Head of caudate nucleus (tissue), 42 donors: ENCODE results near the gene BUD31.
"Not testable (repeated sequence)": the region's sequence is repeated elsewhere in the genome, so short reads cannot be mapped to it uniquely, and the experiment has no call there.

Experiments used
- DNase-seq, 42 donors: peaks; one replicate each; pipeline versions ENCODE4 v3.0.0 to v3.0.0-alpha.2; 2020 to 2021; ENCODE audit warnings: mixed read lengths in 7 of 42
- intact Hi-C: fragments of 100-400 bp; cut with DNase I; formaldehyde crosslinking; loops from one replicate; pipeline ENCODE4 v1.15.0; 2022

BUD31 gene

GRCh38 chr7:99420213-99420612 lies 11.4 kb downstream of the BUD31 start:
- intact Hi-C loops, result no loop called here
- DNase-seq, result no peak

DNA sequence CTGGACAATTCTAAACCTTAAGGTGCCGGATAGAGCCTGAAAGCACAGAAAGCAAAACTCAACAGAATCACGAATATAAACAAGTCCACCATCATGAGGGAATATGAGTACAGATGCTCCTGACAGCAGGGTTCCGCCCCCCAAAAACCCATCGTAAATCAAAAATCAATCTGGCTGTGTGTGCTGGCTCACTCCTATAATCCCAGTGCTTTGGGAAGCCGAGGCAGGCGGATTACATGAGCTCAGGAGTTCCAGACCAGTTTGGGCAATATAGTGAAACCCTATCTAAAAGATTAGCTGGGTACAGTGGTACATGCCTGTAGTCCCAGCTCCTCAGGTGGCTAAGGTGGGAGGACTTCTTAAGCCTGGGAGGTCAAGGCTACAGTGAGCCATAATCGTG lies 12.2 kb downstream of the BUD31 start:
- DNase-seq, result no peak
- intact Hi-C loops, result no loop called here

DNA sequence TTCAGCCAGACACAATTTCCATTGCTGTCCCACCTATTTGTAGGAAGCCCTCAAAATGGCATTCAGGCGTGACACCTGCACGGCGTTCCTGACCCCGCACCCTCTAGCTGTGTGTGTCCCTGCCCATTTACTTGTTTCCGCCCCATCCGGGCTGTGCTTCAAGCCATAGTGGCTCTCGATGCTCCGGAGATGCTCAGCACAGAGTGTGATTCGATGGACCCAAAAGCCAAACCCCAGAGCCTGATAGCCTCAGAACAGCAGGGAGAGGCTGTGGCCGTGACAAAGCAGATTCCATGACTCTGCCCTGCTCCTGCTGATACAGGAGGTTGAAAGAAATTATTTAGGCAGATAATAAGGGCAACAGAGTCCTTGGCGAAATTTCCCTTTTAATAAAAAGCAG lies 13.4 kb downstream of the BUD31 start:
- intact Hi-C loops, result no loop called here
- DNase-seq, result no peak

GRCh38 chr7:99422625-99423024 lies 13.9 kb downstream of the BUD31 start:
- DNase-seq, result no peak

GRCh38 chr7:99424932-99425730 lies 16.4 kb downstream of the BUD31 start:
- DNase-seq, result no peak
- intact Hi-C loops, result no loop called here

More at GRCh38 chr7:99422625-99423024, 13.9 kb downstream of the BUD31 start:
- intact Hi-C loops, result no loop called here

GRCh38 chr7:99428972-99429566 lies 20.3 kb downstream of the BUD31 start:
- DNase-seq, result no peak
- intact Hi-C loops, result no loop called here

DNA sequence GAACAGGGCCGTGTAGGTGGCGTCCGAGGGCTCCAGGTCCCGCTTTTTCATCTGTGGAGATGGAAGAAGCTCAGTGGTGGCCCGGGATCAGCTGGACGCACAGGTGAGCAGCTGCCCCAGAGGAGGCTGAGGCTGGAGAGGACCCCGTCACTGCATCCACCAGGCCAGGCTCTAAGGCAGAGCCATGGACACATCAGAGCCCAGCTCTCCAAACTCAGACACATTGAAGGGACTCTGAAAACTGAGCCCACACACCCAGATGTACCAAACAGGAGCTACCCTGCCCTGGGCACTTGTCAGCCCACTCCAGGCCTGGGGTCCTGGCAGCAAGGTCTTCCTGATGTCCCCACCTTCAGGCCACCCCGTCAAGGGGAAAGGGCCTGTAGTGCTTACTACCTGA lies 21.0 kb downstream of the BUD31 start:
- intact Hi-C loops, result no loop called here
- DNase-seq, result no peak

GRCh38 chr7:99431756-99432540 lies 23.2 kb downstream of the BUD31 start:
- not testable (repeated sequence) for DNase-seq

DNA sequence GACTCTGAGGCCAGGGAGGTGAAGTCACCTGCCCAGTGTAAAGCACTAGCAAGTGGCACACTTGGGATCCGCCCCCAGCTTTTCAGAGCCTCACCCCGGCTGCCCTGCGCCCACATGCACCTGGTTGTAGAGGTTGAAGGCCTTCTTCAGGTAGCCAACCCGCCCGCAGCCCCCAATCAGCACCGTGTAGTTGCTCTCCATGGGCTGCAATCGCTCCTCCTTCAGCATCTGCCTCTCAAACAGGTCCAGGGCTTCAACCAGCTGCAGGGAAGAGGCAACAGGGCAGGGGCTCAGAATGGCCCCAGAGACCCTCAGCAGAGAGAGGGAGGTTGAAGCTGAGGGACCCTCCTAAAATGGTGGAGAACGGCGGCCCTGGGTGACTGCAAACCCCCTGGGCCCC lies 24.4 kb downstream of the BUD31 start:
- DNase-seq, result no peak
- intact Hi-C loops, result no loop called here

More at GRCh38 chr7:99431756-99432540, 23.2 kb downstream of the BUD31 start:
- intact Hi-C loops, result not testable (repeated sequence)

- intact Hi-C loops, result no loop called here
- no peak for DNase-seq
Measured at GRCh38 chr7:99437946-99438572, 29.3 kb downstream of the BUD31 start.

GRCh38 chr7:99438573-99439480 lies 30.1 kb downstream of the BUD31 start, which contains the start of the genes CPSF4 and PTCD1:
Gene CPSF4 (plus strand): TSS chr7:99438943. CDS start chr7:99439083, 140 bp downstream.
Gene PTCD1 (minus strand): TSS chr7:99438798. CDS start chr7:99435242, 3,556 bp downstream.
- intact Hi-C loops, result no loop called here
- DNase-seq, result peak; percentile 91 to 98 (median 97)

DNA sequence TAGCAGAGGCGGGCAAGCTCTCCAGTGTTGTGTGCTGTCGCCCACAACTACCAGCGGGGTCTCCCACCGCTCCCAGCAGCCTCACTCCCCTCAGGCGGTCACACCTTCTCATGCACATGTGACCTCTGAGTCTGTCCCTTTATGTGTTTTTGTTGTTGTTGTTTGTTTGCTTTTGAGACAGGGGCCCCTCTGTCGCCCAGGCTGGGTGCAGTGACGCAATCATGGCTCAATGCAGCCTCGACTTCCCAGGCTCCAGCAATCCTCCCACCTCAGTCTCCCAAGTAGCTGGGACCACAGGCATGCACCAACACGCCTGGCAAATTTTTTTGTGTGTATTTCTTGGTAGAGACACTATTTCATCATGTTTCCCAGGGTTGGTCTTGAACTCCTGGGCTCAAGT lies 31.4 kb downstream of the BUD31 start:
- intact Hi-C loops, result no loop called here
- no peak for DNase-seq

DNA sequence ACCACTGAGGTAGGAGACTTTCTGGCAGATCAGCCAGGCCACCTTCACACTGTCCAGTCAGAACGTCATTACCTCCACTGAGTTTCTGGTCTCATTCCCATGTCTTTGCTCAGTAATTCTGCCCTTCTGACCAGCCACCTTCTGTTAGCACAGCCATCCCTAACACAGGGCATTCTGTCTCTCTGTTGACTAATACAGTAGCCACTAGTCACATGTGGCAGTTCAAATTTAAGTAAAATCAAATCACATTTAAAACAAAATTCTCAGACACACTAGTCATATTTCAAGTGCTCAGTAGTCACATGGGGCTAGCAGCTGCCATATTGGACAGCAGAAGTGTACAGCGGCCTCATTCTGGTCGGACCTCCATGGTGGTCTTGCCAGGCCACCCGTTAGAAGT lies 37.3 kb downstream of the BUD31 start:
- intact Hi-C loops, result no loop called here
- no peak for DNase-seq

- intact Hi-C loops, result no loop called here
- DNase-seq, result no peak
Measured at GRCh38 chr7:99447943-99448342, 39.2 kb downstream of the BUD31 start.

DNA sequence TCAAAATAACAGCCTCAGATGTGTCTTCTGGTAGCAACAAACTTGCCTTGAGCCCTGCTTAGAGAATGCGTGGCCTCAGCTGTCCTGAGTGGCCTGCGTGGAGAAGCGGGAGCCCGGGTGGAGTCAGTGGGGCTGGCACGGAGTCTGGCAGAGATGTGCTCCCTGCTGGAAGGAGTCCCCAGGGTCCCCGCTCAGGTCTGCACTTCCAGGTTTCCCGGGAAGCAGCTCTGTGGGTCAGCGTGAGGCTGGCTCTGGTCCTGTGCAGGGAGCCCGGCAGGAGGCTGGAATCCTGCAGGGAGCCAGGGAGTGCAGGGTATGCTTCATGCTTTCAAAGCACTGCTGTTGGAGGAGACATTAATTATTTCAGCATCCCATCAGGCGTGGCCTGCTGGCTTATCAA lies 40.1 kb downstream of the BUD31 start:
- no peak for DNase-seq
- intact Hi-C loops, result no loop called here

- intact Hi-C loops, result no loop called here
- DNase-seq, result no peak
Measured at GRCh38 chr7:99449326-99449725, 40.6 kb downstream of the BUD31 start.

- intact Hi-C loops, result no loop called here
- peak in 17 of 42 donors; percentile 21 to 68 (median 43) for DNase-seq
Measured at GRCh38 chr7:99451936-99452335, 43.2 kb downstream of the BUD31 start.

GRCh38 chr7:99452541-99452940 lies 43.8 kb downstream of the BUD31 start:
- intact Hi-C loops, result no loop called here
- DNase-seq, result no peak
